ENCODE measurements around the gene GIPC3.

DNA sequence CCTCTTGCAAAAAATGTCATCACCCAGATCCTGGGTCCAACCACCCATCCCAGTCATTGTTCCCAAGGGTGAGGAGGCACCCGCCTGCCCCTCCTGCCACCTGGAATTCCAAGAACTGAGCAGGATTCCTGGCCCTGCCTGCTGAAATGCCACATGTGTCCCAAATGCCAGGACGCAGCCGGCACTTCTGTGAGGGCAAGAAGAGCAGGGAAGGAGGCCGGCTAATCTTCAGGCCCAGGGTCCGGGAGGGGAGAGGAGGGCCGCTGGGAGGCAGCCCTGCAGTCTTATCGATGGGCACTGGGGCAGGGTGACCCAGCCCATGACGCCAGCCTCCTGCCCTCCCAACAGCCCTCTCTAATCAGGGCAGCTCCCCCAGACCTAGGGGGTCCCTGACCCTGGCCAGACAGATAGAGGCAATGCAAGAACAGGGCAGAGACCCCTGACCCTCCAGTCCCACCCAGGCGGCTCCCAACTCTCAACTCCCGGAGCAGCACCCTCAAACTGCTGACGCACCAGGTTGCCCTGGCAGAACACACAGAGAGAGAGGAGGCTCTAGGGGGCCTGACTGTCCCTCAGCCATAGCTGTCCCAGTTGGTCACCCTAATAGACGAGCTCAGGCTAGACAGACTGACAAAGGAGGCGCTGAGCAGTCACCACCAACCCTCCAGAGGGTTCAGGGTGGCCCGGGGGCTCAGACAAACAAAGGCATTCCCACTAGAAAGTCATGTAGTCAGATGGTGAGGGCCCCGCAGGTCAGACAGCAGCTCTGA, 29.4 kb upstream of the GIPC3 start:
- TF ChIP-seq, protein P1, sequence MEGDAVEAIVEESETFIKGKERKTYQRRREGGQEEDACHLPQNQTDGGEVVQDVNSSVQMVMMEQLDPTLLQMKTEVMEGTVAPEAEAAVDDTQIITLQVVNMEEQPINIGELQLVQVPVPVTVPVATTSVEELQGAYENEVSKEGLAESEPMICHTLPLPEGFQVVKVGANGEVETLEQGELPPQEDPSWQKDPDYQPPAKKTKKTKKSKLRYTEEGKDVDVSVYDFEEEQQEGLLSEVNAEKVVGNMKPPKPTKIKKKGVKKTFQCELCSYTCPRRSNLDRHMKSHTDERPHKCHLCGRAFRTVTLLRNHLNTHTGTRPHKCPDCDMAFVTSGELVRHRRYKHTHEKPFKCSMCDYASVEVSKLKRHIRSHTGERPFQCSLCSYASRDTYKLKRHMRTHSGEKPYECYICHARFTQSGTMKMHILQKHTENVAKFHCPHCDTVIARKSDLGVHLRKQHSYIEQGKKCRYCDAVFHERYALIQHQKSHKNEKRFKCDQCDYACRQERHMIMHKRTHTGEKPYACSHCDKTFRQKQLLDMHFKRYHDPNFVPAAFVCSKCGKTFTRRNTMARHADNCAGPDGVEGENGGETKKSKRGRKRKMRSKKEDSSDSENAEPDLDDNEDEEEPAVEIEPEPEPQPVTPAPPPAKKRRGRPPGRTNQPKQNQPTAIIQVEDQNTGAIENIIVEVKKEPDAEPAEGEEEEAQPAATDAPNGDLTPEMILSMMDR (IDR thresholded peaks at IDR 0.05; ENCODE audit: low read depth, low read length, missing input control), result no peak
- TF ChIP-seq, protein P2, sequence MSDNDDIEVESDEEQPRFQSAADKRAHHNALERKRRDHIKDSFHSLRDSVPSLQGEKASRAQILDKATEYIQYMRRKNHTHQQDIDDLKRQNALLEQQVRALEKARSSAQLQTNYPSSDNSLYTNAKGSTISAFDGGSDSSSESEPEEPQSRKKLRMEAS (IDR thresholded peaks at IDR 0.05), result no peak
- no peak for TF ChIP-seq TAF1 (conservative IDR thresholded peaks at IDR 0.05)
